HCT116 (cell line): ENCODE measurements around the gene CCDC81. TPM values are rescaled to one million over a fixed set of nuclear protein-coding genes. Genes with fewer than 3 reads are reported as not detected.

ENCODE experiments used
- ATAC-seq: fragments of 200-7000 bp; cut with Tn5 transposase; 2 replicates; pipeline ENCODE4 v1.9.1; 2020; ENCODE audit warnings: mild to moderate bottlenecking, moderate library complexity
- BruUV-seq: library from RNA; stranded (reverse); fragments of 400-500 nt; replicated peaks from 2 replicates; lab custom pipeline; 2021; lab: Mats Ljungman, UMichigan
- CTCF ChIA-PET: fragments of 300-600 bp; sonication (Branson Sonifier 250); formaldehyde crosslinking; loops from one replicate; lab custom pipeline; 2021; ENCODE audit warnings: antibody characterized with exemption; lab: Charles Lee
- POLR2A ChIA-PET: fragments of 300-600, 350-600 bp; sonication (Branson Sonifier 250); formaldehyde crosslinking; loops from one replicate; lab custom pipeline; 2021; ENCODE audit warnings: antibody characterized with exemption; lab: Charles Lee
- RAD21 ChIA-PET, 2 experiments: fragments of 300-600 bp; sonication (Branson Sonifier 250); formaldehyde crosslinking; loops; one replicate each; lab custom pipeline; 2023; ENCODE audit warnings: low total read pairs in 2 of 2; ENCODE audit not compliant: uncharacterized antibody in 2 of 2, unreplicated experiment in 2 of 2, low non-redundant PET in 1 of 2; lab: Charles Lee
- DNase-seq: peaks from one replicate; pipeline ENCODE4 v3.0.0-alpha.2; 2010; ENCODE audit warnings: low read depth, low spot score
- H2AFZ ChIP-seq: fragments of 200-600 bp; shearing (Covaris generic), sonication (generic); 2 replicates; pipeline ENCODE4 v1.6.1; 2017; ENCODE audit warnings: low read depth, mixed run types, mixed read lengths, antibody characterized with exemption, low read length; ENCODE audit not compliant: poor library complexity, severe bottlenecking
- H3K27ac ChIP-seq: 2 replicates; pipeline ENCODE4 v1.5.1; 2012; ENCODE audit warnings: low read depth, low read length
- H3K27me3 ChIP-seq: fragments of 200-600 bp; sonication (generic); 2 replicates; pipeline ENCODE4 v1.6.1; 2016; ENCODE audit warnings: mixed run types, low read length, mixed read lengths; ENCODE audit not compliant: insufficient read depth
- H3K36me3 ChIP-seq, 2 experiments: fragments of 200-500 bp in 1 of 2; fragments of 200-600 bp in 1 of 2; sonication (Bioruptor generic) in 1 of 2; sonication (generic) in 1 of 2; 2 replicates each; pipeline versions ENCODE4 v1.5.1 to v1.6.1; 2014 to 2016; ENCODE audit warnings: low read length in 2 of 2, inconsistent platforms in 1 of 2, mixed read lengths in 1 of 2, mixed run types in 1 of 2; ENCODE audit not compliant: insufficient read depth in 2 of 2, control insufficient read depth in 1 of 2
- H3K4me1 ChIP-seq, 2 experiments: fragments of 200-600 bp in 1 of 2; sonication (generic) in 1 of 2; 2 replicates each; pipeline versions ENCODE4 v1.5.1 to v1.6.1; 2012 to 2017; ENCODE audit warnings: low read length in 2 of 2, inconsistent platforms in 1 of 2, mild to moderate bottlenecking in 1 of 2, mixed read lengths in 1 of 2, mixed run types in 1 of 2, moderate library complexity in 1 of 2; ENCODE audit not compliant: insufficient read depth in 2 of 2, control insufficient read depth in 1 of 2
- H3K4me2 ChIP-seq: fragments of 200-600 bp; sonication (generic); 2 replicates; pipeline ENCODE4 v1.6.1; 2017; ENCODE audit warnings: mixed run types, low read length, mixed read lengths
- H3K4me3 ChIP-seq, 2 experiments: fragments of 200-600 bp in 1 of 2; sonication (generic) in 1 of 2; replicated peaks in 1 of 2; 2 replicates each; pipeline ENCODE4 v1.5.1; 2011 to 2016; ENCODE audit warnings: low read length in 2 of 2, control low read depth in 1 of 2, low read depth in 1 of 2, mild to moderate bottlenecking in 1 of 2, mixed read lengths in 1 of 2, mixed run types in 1 of 2
- H3K79me2 ChIP-seq: fragments of 200-600 bp; sonication (generic); 2 replicates; pipeline ENCODE4 v1.6.1; 2017; ENCODE audit warnings: mild to moderate bottlenecking, mixed run types, low read length, moderate library complexity, mixed read lengths; ENCODE audit not compliant: insufficient read depth
- H3K9ac ChIP-seq: fragments of 200-600 bp; sonication (generic); 2 replicates; pipeline ENCODE4 v1.6.1; 2016; ENCODE audit warnings: low read length, mixed read lengths
- H3K9me2 ChIP-seq: fragments of 200-600 bp; sonication (generic), shearing (Covaris generic); 2 replicates; pipeline ENCODE4 v1.6.1; 2017; ENCODE audit warnings: mixed run types, mild to moderate bottlenecking, moderate library complexity; ENCODE audit not compliant: insufficient read depth
- H3K9me3 ChIP-seq, 2 experiments: fragments of 200-500 bp in 1 of 2; fragments of 200-600 bp in 1 of 2; sonication (Bioruptor generic) in 1 of 2; sonication (generic) in 1 of 2; 2 replicates each; pipeline ENCODE4 v1.6.1; 2014 to 2017; ENCODE audit warnings: low read length in 2 of 2, mixed read lengths in 2 of 2, inconsistent platforms in 1 of 2, low read depth in 1 of 2, mild to moderate bottlenecking in 1 of 2, mixed run types in 1 of 2, moderate library complexity in 1 of 2; ENCODE audit not compliant: control insufficient read depth in 1 of 2, insufficient read depth in 1 of 2
- H4K20me1 ChIP-seq: fragments of 200-600 bp; sonication (generic), shearing (Covaris generic); 2 replicates; pipeline ENCODE4 v1.6.1; 2017; ENCODE audit warnings: mixed run types, mild to moderate bottlenecking, moderate library complexity; ENCODE audit not compliant: insufficient read depth
- EGR1 ChIP-seq: IDR thresholded peaks from 2 replicates; pipeline ENCODE4 v1.6.1; 2012; ENCODE audit warnings: low read depth
- EZH2 ChIP-seq: fragments of 200-600 bp; sonication (generic); IDR thresholded peaks from 2 replicates; pipeline ENCODE4 v1.6.1; 2017; ENCODE audit warnings: antibody characterized with exemption, mixed run types
- FOSL1 ChIP-seq: IDR thresholded peaks from 2 replicates; pipeline ENCODE4 v1.6.1; 2012; ENCODE audit warnings: low read depth
- POLR2AphosphoS5 ChIP-seq: IDR thresholded peaks from 2 replicates; pipeline ENCODE4 v1.6.1; 2011; ENCODE audit warnings: mild to moderate bottlenecking, low read depth, low read length, moderate library complexity
- SP1 ChIP-seq: IDR thresholded peaks from 2 replicates; pipeline ENCODE4 v1.6.1; 2012; ENCODE audit warnings: low read depth
- SRF ChIP-seq: IDR thresholded peaks from 2 replicates; pipeline ENCODE4 v1.6.1; 2012; ENCODE audit warnings: low read depth
- YY1 ChIP-seq: IDR thresholded peaks from 2 replicates; pipeline ENCODE4 v1.6.1; 2011; ENCODE audit warnings: low read length, low read depth, moderate library complexity, mild to moderate bottlenecking; ENCODE audit not compliant: insufficient replicate concordance; ENCODE audit errors: extremely low read depth
- intact Hi-C: fragments of 100-400 bp; cut with micrococcal nuclease; formaldehyde crosslinking; loops from 2 replicates; pipeline ENCODE4 v1.10.0; 2022
- total RNA-seq: library from RNA; stranded (reverse); gene quantifications from one replicate; pipeline ENCODE4 v1.2.1, GENCODE V29; 2021; ENCODE audit not compliant: unreplicated experiment
- TF ChIP-seq, protein P1 (sequence below): IDR thresholded peaks from 2 replicates; pipeline ENCODE4 v1.6.1; 2012; ENCODE audit warnings: low read depth
- TF ChIP-seq, protein P2 (sequence below): IDR thresholded peaks from 2 replicates; pipeline ENCODE4 v1.6.1; 2012
- TF ChIP-seq, protein P3 (sequence below): IDR thresholded peaks from 2 replicates; pipeline ENCODE4 v1.6.1; 2011; ENCODE audit warnings: mild to moderate bottlenecking, low read length, moderate library complexity; ENCODE audit not compliant: insufficient replicate concordance; ENCODE audit errors: extremely low read depth
- TF ChIP-seq, protein P4 (sequence below): IDR thresholded peaks from 2 replicates; pipeline ENCODE4 v1.6.1; 2012

The CCDC81 gene
- total RNA-seq, 1 experiment from 2014 or later: 0.69 TPM

DNA sequence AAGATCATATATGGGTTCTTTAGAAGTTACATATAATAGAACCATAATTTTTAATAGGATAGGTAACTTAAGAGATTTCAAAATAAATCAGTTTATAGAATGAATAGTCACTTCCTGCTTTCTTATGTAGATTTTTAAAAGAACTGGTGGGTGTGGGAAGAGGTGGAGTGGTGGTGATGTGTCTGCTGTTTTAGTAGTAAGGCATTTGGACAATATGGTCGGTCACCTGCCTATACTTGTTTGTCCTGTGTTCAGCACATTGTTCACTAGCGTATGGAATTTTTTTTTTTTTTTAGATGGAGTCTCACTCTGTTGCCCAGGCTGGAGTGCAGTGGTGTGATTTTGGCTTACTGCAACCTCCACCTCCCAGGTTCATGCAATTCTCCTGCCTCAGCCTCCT is 39.3 kb downstream of the CCDC81 start:
- Histone ChIP-seq H2AFZ (no peak overlapping the region), H3K4me2 (no peak overlapping the region), H3K79me2 (no peaks in the 10 kb centered on the region), H3K4me3 (no peak overlapping the region), H3K9me2 (no peaks in the 10 kb centered on the region), H3K9ac (no peak overlapping the region), H3K27ac (no peak overlapping the region), H3K9me3 (no peaks in the 10 kb centered on the region), H3K4me1 (no peaks in the 10 kb centered on the region), H3K36me3 (no peaks in the 10 kb centered on the region), H3K27me3 (no peaks in the 10 kb centered on the region), H4K20me1 (no peaks in the 10 kb centered on the region)
- DNase-seq (no peak), ATAC-seq (no peak)
- ChIA-PET POLR2A (no interaction called here), CTCF (no interaction called here), RAD21 (no interaction called here)
- intact Hi-C loops: loop anchor here (10.0 kb wide), 1 partner anchor 559 kb away; the partner anchor contains the start of gene CCDC83
- no peak for TF ChIP-seq EZH2
- TF ChIP-seq, protein P1, sequence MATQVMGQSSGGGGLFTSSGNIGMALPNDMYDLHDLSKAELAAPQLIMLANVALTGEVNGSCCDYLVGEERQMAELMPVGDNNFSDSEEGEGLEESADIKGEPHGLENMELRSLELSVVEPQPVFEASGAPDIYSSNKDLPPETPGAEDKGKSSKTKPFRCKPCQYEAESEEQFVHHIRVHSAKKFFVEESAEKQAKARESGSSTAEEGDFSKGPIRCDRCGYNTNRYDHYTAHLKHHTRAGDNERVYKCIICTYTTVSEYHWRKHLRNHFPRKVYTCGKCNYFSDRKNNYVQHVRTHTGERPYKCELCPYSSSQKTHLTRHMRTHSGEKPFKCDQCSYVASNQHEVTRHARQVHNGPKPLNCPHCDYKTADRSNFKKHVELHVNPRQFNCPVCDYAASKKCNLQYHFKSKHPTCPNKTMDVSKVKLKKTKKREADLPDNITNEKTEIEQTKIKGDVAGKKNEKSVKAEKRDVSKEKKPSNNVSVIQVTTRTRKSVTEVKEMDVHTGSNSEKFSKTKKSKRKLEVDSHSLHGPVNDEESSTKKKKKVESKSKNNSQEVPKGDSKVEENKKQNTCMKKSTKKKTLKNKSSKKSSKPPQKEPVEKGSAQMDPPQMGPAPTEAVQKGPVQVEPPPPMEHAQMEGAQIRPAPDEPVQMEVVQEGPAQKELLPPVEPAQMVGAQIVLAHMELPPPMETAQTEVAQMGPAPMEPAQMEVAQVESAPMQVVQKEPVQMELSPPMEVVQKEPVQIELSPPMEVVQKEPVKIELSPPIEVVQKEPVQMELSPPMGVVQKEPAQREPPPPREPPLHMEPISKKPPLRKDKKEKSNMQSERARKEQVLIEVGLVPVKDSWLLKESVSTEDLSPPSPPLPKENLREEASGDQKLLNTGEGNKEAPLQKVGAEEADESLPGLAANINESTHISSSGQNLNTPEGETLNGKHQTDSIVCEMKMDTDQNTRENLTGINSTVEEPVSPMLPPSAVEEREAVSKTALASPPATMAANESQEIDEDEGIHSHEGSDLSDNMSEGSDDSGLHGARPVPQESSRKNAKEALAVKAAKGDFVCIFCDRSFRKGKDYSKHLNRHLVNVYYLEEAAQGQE: no peak
- BruUV-seq: no TSS peak

DNA sequence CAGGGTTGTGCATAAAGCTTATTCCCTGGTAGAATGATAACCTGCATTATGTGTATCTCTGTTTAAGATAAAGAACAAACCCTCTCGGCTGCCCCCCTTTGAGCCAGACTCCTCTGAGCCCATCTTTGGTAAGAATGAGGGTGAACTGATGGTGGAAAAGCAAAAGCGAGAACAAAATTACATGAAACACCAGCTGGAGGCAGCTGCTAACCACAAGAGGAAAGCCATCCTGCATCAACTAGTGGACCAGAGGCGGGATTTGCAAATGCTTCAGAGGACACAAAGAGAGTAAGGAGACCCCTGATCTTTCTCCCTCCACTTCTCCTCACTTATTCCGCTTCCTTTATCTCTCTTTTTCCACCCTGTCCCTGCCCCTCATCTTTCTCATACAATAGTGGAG is 40.3 kb downstream of the CCDC81 start:
- Histone ChIP-seq H3K4me2 (no peak overlapping the region), H3K36me3 (no peaks in the 10 kb centered on the region), H4K20me1 (no peaks in the 10 kb centered on the region), H3K9me2 (no peaks in the 10 kb centered on the region), H3K9me3 (no peaks in the 10 kb centered on the region), H3K27ac (no peak overlapping the region), H3K4me3 (no peak overlapping the region), H3K79me2 (no peaks in the 10 kb centered on the region), H3K9ac (no peak overlapping the region), H3K27me3 (no peaks in the 10 kb centered on the region), H3K4me1 (no peaks in the 10 kb centered on the region), H2AFZ (no peak overlapping the region)
- intact Hi-C loops: loop anchor here (5.0 to 10.0 kb wide), 2 partner anchors 560 to 818 kb away; partner anchors contain the start of gene CCDC83
- ATAC-seq (no peak), DNase-seq (no peak)
- ChIA-PET POLR2A (no interaction called here), RAD21 (no interaction called here), CTCF (no interaction called here)
- TF ChIP-seq YY1 (no peak), EGR1 (no peak), FOSL1 (no peak), SRF (no peak), SP1 (no peak), POLR2AphosphoS5 (no peak)
- TF ChIP-seq, protein P2, sequence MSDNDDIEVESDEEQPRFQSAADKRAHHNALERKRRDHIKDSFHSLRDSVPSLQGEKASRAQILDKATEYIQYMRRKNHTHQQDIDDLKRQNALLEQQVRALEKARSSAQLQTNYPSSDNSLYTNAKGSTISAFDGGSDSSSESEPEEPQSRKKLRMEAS: no peak
- TF ChIP-seq, protein P3, sequence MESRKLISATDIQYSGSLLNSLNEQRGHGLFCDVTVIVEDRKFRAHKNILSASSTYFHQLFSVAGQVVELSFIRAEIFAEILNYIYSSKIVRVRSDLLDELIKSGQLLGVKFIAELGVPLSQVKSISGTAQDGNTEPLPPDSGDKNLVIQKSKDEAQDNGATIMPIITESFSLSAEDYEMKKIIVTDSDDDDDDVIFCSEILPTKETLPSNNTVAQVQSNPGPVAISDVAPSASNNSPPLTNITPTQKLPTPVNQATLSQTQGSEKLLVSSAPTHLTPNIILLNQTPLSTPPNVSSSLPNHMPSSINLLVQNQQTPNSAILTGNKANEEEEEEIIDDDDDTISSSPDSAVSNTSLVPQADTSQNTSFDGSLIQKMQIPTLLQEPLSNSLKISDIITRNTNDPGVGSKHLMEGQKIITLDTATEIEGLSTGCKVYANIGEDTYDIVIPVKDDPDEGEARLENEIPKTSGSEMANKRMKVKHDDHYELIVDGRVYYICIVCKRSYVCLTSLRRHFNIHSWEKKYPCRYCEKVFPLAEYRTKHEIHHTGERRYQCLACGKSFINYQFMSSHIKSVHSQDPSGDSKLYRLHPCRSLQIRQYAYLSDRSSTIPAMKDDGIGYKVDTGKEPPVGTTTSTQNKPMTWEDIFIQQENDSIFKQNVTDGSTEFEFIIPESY: no peak
- TF ChIP-seq, protein P4, sequence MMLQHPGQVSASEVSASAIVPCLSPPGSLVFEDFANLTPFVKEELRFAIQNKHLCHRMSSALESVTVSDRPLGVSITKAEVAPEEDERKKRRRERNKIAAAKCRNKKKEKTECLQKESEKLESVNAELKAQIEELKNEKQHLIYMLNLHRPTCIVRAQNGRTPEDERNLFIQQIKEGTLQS: no peak
- no TSS peak for BruUV-seq
